WTC11 (cell line): ENCODE measurements around the gene HOXB8.

Experiments
- ELF4 ChIP-seq: sonication (generic); formaldehyde crosslinking; IDR thresholded peaks from 2 replicates; pipeline ENCODE4 v1.8.1; 2022; ENCODE audit warnings: low read depth, mild to moderate bottlenecking, moderate library complexity, missing genetic modification reagents
- TF ChIP-seq, protein P1 (sequence below): sonication (generic); formaldehyde crosslinking; IDR thresholded peaks from 2 replicates; pipeline ENCODE4 v1.8.0; 2022; ENCODE audit warnings: mild to moderate bottlenecking, missing genetic modification reagents

DNA sequence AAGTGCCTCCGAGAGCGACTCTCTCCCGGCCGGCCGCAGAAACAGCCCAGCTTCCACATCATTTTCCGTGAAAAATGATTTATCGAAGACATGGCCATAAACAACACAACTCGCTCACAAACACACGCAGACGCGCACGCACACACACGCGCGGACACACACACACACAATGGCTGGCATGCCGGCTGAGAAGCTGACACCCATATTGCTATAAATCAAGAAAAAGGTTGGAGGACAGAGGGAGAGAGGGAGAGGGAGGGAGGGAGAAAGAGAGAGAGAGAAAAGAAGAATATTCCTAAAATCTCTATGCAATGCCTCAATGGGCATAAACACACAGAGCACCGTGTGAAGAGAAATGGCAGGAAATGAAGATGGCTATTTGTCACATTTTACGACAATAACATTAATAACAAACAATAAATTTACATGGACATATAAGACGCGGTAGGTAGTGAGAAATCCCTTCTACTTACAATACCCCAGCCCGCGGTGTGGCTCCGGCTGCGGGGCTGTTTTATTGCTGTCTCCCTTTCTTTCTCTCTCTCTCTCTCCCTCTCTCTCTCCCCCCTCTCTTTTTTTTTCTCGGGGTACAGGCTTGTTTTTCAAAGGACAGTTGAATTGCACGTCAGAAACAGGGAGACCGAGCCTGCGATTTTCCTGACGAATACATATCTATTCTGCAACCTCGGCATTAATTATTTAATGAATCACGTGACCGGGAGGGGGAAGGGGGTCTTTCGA, 46.4 kb downstream of the HOXB8 start:
- no peak for TF ChIP-seq ELF4 (CRISPR knock-in tag)
- TF ChIP-seq, protein P1, sequence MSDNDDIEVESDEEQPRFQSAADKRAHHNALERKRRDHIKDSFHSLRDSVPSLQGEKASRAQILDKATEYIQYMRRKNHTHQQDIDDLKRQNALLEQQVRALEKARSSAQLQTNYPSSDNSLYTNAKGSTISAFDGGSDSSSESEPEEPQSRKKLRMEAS (CRISPR knock-in tag), result no peak
